IPS-NIHi11 (cell line): ENCODE measurements around the gene CCDC87.
A peak's percentile ranks its signal among the peaks of the same experiment; 100 is the strongest.
"Not testable (repeated sequence)": the region's sequence is repeated elsewhere in the genome, so short reads cannot be mapped to it uniquely, and the experiment has no call there.

ENCODE experiments used
- DNase-seq: peaks from one replicate; pipeline ENCODE4 v3.0.0; 2012; ENCODE audit warnings: mixed read lengths, low spot score

The CCDC87 gene

DNA sequence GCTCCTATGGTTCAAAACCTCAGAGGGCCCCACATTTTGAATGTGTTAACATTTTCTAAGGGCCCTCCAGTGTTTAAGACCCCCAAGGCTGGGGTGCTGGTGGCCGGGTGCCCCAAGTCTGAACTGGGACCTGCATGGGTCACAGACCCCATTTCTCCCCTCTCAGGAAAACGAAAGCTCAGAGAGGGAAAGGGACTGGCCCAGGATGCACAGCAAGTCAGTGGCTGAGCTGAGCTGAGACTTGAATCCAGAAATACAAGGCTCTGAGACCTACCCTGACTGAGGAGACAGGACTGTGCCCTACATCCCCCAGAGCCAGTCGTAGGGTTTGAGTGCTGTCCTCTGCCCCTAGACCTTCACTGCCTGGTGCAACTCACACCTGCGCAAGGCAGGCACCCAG lies 42.0 kb downstream of the CCDC87 start:
- DNase-seq = no peak

GRCh38 chr11:66549696-66550095 lies 43.2 kb downstream of the CCDC87 start:
- no peak for DNase-seq

GRCh38 chr11:66548774-66549630 lies 43.9 kb downstream of the CCDC87 start:
- no peak for DNase-seq

- DNase-seq = no peak
Observed at GRCh38 chr11:66548041-66548440, 44.8 kb downstream of the CCDC87 start.

GRCh38 chr11:66547662-66548009 lies 45.2 kb downstream of the CCDC87 start:
- DNase-seq = peak; percentile 79

DNA sequence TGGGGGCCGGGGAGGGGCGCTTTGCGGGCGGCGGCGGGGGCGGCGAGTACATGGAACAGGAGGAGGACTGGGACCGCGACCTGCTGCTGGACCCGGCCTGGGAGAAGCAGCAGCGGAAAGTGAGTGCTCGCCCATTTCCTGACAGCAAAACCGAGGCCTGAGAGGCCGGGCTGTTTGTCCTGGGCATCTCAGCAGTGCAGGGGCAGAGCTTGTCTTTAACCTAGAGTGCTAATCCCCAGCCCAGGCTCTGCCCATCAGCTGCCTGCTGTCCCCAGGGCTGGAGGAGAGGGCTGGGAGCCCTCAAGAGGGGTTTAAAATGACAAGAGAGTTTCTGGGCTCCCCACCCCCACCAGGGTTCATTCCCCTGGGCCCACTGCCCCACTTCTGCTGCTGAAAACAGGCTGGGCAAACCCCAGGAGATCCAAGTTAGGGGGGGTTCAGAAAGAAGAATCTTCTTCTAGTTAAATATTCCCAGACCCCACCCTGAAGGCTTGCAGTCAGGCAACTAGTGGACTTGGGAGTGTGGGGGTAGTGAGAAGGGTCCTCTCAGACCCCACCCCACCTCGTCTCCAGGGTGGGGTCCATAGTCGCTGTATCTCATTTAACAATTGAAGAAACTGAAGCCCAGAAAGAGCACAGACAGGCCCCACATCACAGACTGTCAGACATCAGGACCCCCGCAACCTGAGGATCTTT lies 45.7 kb downstream of the CCDC87 start:
- DNase-seq = no peak

GRCh38 chr11:66546368-66546965 lies 46.4 kb downstream of the CCDC87 start, which contains the start of gene ACTN3:
Gene ACTN3, plus strand, starts transcription at chr11:66546903. Its CDS starts 35 bp downstream, at chr11:66546938.
- peak; percentile 86 for DNase-seq

GRCh38 chr11:66545701-66546367 lies 47.0 kb downstream of the CCDC87 start, which contains the start of gene ZDHHC24:
Gene ZDHHC24, minus strand, starts transcription at chr11:66546048. Its CDS starts 45 bp downstream, at chr11:66546003.
- peak; percentile 97 for DNase-seq

DNA sequence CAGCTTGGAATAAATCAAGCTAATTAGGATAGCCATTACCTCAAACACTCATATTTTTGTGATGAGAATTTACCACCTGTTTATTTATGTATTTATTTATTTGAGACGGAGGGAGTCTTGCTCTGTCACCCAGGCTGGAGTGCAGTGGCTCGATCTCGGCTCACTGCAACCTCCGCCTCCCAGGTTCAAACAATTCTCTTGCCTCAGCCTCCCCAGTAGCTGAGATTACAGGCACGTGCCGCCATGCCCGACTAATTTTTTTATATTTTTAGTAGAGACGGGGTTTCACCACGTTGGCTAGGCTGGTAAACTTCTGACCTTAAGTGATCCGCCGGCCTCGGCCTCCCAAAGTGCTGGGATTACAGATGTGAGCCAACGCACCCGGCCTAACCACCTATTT lies 47.9 kb downstream of the CCDC87 start:
- not testable (repeated sequence) for DNase-seq

- DNase-seq = no peak
Observed at GRCh38 chr11:66543263-66544107, 49.4 kb downstream of the CCDC87 start.

GRCh38 chr11:66542362-66542761 lies 50.5 kb downstream of the CCDC87 start:
- DNase-seq = no peak

- no peak for DNase-seq
Observed at GRCh38 chr11:66541892-66542291, 51.0 kb downstream of the CCDC87 start.

DNA sequence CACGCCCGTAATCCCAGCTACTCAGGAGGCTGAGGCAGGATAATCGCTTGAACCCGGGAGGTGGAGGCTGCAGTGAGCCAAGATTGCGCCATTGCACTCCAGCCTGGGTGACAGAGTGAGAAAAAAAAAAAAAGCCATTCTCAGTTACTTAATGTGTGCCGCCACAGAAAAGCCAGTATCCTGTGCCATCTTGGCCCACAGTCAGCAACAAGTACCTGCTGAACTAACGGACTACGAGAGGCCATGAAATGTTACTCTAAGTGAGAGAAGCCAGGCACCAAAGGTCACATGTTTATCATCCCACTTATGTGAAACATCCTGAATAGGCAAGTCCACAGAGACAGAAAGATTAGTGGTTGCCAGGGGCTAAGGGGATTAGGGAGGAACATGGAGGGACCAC lies 52.3 kb downstream of the CCDC87 start:
- DNase-seq = not testable (repeated sequence)
